Measurements from ENCODE around the gene ARVCF.

The ARVCF gene

GRCh38 chr22:19997561-19998231, 18.9 kb downstream of the ARVCF start:
- DNase-seq: no peak

- DNase-seq: no peak
These were observed 19.8 kb downstream of the ARVCF start for GRCh38 chr22:19996694-19997384.

- no peak for DNase-seq
These were observed 20.8 kb downstream of the ARVCF start for GRCh38 chr22:19995611-19996339.

GRCh38 chr22:19994851-19995610, 21.6 kb downstream of the ARVCF start:
- no peak for DNase-seq

- DNase-seq: no peak
These were observed 22.7 kb downstream of the ARVCF start for GRCh38 chr22:19993926-19994325.

GRCh38 chr22:19992921-19993355, 23.7 kb downstream of the ARVCF start:
- no peak for DNase-seq

- no peak for DNase-seq
These were observed 24.1 kb downstream of the ARVCF start for GRCh38 chr22:19992481-19992911.

- no peak for DNase-seq
These were observed 24.8 kb downstream of the ARVCF start for GRCh38 chr22:19991645-19992451.

- no peak for DNase-seq
These were observed 25.3 kb downstream of the ARVCF start for GRCh38 chr22:19991395-19991644.

- DNase-seq: no peak
These were observed 25.8 kb downstream of the ARVCF start for GRCh38 chr22:19990609-19991394.

GRCh38 chr22:19990188-19990587, 26.4 kb downstream of the ARVCF start:
- no peak for DNase-seq

GRCh38 chr22:19989725-19990067, 26.9 kb downstream of the ARVCF start:
- DNase-seq: no peak

GRCh38 chr22:19988965-19989724, 27.5 kb downstream of the ARVCF start:
- no peak for DNase-seq

- no peak for DNase-seq
These were observed 28.3 kb downstream of the ARVCF start for GRCh38 chr22:19988331-19988808.

GRCh38 chr22:19987394-19988306, 29.0 kb downstream of the ARVCF start:
- DNase-seq: no peak

GRCh38 chr22:19986410-19987341, 29.9 kb downstream of the ARVCF start:
- DNase-seq: peak; percentile 33 to 58

GRCh38 chr22:19986011-19986409, 30.6 kb downstream of the ARVCF start:
- DNase-seq: no peak
